HUES48 (cell line): ENCODE data around the gene CRYL1.

Experiments used
- H3K27ac ChIP-seq: one replicate; pipeline ENCODE4 v1.7.0; 2013; ENCODE audit warnings: low read depth, low read length, inconsistent platforms
- H3K27me3 ChIP-seq: 2 replicates; pipeline ENCODE4 v1.6.1; 2013; ENCODE audit warnings: mild to moderate bottlenecking, low read length; ENCODE audit not compliant: control insufficient read depth, insufficient read depth
- H3K36me3 ChIP-seq: 2 replicates; pipeline ENCODE4 v1.6.1; 2013; ENCODE audit warnings: low read length; ENCODE audit not compliant: control insufficient read depth, insufficient read depth
- H3K4me1 ChIP-seq: 2 replicates; pipeline ENCODE4 v1.6.1; 2013; ENCODE audit warnings: mild to moderate bottlenecking, low read length; ENCODE audit not compliant: control insufficient read depth, insufficient read depth
- H3K4me3 ChIP-seq: 2 replicates; pipeline ENCODE4 v1.5.1; 2013; ENCODE audit warnings: mild to moderate bottlenecking, low read depth, low read length
- H3K9ac ChIP-seq: 2 replicates; pipeline ENCODE4 v1.6.1; 2013; ENCODE audit warnings: mild to moderate bottlenecking, low read depth, low read length, moderate library complexity
- H3K9me3 ChIP-seq: 2 replicates; pipeline ENCODE4 v1.6.1; 2013; ENCODE audit warnings: low read length; ENCODE audit not compliant: control insufficient read depth, insufficient read depth

The CRYL1 gene

GRCh38 chr13:20399515-20399914 lies 126.1 kb downstream of the CRYL1 start:
- no peaks in the 10 kb centered on the region for H3K9me3 ChIP-seq
- H3K9ac ChIP-seq: no peak overlapping the region
- H3K27me3 ChIP-seq: 0 out of 2 replicates have a peak, but pooled peaks cover 3% of the 10 kb centered on the region
- H3K4me3 ChIP-seq: no peak overlapping the region
- no peaks in the 10 kb centered on the region for H3K36me3 ChIP-seq
- H3K4me1 ChIP-seq: no peaks in the 10 kb centered on the region
- no peak overlapping the region for H3K27ac ChIP-seq

GRCh38 chr13:20398459-20398858 lies 127.2 kb downstream of the CRYL1 start:
- Histone ChIP-seq H3K9ac (no peak overlapping the region), H3K4me3 (no peak overlapping the region), H3K9me3 (no peaks in the 10 kb centered on the region), H3K27me3 (no peaks in the 10 kb centered on the region), H3K27ac (no peak overlapping the region), H3K4me1 (no peaks in the 10 kb centered on the region), H3K36me3 (no peaks in the 10 kb centered on the region)

GRCh38 chr13:20397896-20398295 lies 127.8 kb downstream of the CRYL1 start:
- Histone ChIP-seq H3K4me1 (no peaks in the 10 kb centered on the region), H3K27ac (no peak overlapping the region), H3K27me3 (no peaks in the 10 kb centered on the region)

GRCh38 chr13:20395061-20395916 lies 130.4 kb downstream of the CRYL1 start:
- Histone ChIP-seq H3K36me3 (no peaks in the 10 kb centered on the region), H3K27ac (no peak overlapping the region), H3K9me3 (no peaks in the 10 kb centered on the region), H3K9ac (no peak overlapping the region), H3K27me3 (no peaks in the 10 kb centered on the region), H3K4me3 (no peak overlapping the region), H3K4me1 (no peaks in the 10 kb centered on the region)

More at GRCh38 chr13:20397896-20398295, 127.8 kb downstream of the CRYL1 start:
- H3K9me3 ChIP-seq: no peaks in the 10 kb centered on the region
- H3K9ac ChIP-seq: no peak overlapping the region
- H3K4me3 ChIP-seq: no peak overlapping the region
- H3K36me3 ChIP-seq: no peaks in the 10 kb centered on the region

GRCh38 chr13:20394506-20394905 lies 131.2 kb downstream of the CRYL1 start:
- Histone ChIP-seq H3K9ac (no peak overlapping the region), H3K36me3 (no peaks in the 10 kb centered on the region), H3K27me3 (no peaks in the 10 kb centered on the region), H3K4me3 (no peak overlapping the region), H3K9me3 (no peaks in the 10 kb centered on the region), H3K27ac (no peak overlapping the region), H3K4me1 (no peaks in the 10 kb centered on the region)

GRCh38 chr13:20394169-20394501 lies 131.5 kb downstream of the CRYL1 start:
- Histone ChIP-seq H3K4me1 (no peaks in the 10 kb centered on the region), H3K27me3 (no peaks in the 10 kb centered on the region), H3K9ac (no peak overlapping the region), H3K4me3 (no peak overlapping the region), H3K9me3 (no peaks in the 10 kb centered on the region), H3K27ac (no peak overlapping the region), H3K36me3 (no peaks in the 10 kb centered on the region)

GRCh38 chr13:20393273-20394168 lies 132.1 kb downstream of the CRYL1 start:
- H3K4me3 ChIP-seq: no peak overlapping the region
- no peaks in the 10 kb centered on the region for H3K36me3 ChIP-seq
- no peak overlapping the region for H3K9ac ChIP-seq
- no peaks in the 10 kb centered on the region for H3K9me3 ChIP-seq
- no peaks in the 10 kb centered on the region for H3K27me3 ChIP-seq
- H3K27ac ChIP-seq: no peak overlapping the region
- H3K4me1 ChIP-seq: no peaks in the 10 kb centered on the region

- Histone ChIP-seq H3K4me1 (no peaks in the 10 kb centered on the region), H3K36me3 (no peaks in the 10 kb centered on the region), H3K27ac (no peak overlapping the region), H3K4me3 (no peak overlapping the region), H3K9me3 (no peaks in the 10 kb centered on the region), H3K27me3 (no peaks in the 10 kb centered on the region), H3K9ac (no peak overlapping the region)
These were observed 133.1 kb downstream of the CRYL1 start for GRCh38 chr13:20392530-20392929.

GRCh38 chr13:20391597-20392452 lies 133.8 kb downstream of the CRYL1 start:
- Histone ChIP-seq H3K9ac (no peak overlapping the region), H3K27me3 (no peaks in the 10 kb centered on the region), H3K4me1 (no peaks in the 10 kb centered on the region), H3K27ac (no peak overlapping the region), H3K36me3 (no peaks in the 10 kb centered on the region), H3K9me3 (no peaks in the 10 kb centered on the region), H3K4me3 (no peak overlapping the region)

- Histone ChIP-seq H3K4me3 (no peak overlapping the region), H3K9me3 (peaks cover 3% of the 10 kb centered on the region; the same call in 1 of the 2 replicates), H3K4me1 (no peaks in the 10 kb centered on the region), H3K36me3 (no peaks in the 10 kb centered on the region), H3K27me3 (no peaks in the 10 kb centered on the region), H3K27ac (no peak overlapping the region), H3K9ac (no peak overlapping the region)
These were observed 135.0 kb downstream of the CRYL1 start for GRCh38 chr13:20390526-20391175.
